Measurements from ENCODE around the gene NRIP1. TPM values are rescaled to one million over a fixed set of nuclear protein-coding genes. Genes with fewer than 3 reads are reported as not detected.

The NRIP1 gene
- total RNA-seq, 1 donor from 2014 or later, result 59.1 TPM

DNA sequence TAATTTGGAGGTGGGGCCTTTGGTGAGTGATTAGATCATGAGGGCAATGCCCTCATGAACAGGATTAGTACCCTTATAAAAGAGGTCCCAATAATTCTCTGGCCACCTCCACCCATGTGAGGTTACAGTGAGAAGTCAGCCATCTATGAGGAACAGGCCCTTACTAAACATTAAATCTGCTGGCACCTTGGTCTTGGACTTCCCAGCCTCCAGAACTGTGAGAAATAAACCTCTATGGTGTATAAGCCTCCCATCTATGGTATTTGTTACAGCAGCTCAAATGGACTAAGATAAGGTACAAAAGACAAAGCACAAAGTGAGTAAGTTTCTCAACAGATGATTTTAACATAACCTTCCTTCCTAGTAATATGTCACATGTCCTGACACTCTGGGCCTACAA lies 22.3 kb downstream of the NRIP1 start:
- no peak overlapping the region for H3K4me3 ChIP-seq
- no peaks in the 10 kb centered on the region for H3K27me3 ChIP-seq
- DNase-seq (ENCODE audit: low spot score), result no peak
- Mint-ChIP-seq H3K4me3 (no peak overlapping the region), H3K9me3 (peaks cover 78% of the 10 kb centered on the region), H3K36me3 (peaks cover 82% of the 10 kb centered on the region), H3K27ac (no peak overlapping the region), H3K27me3 (ENCODE audit: insufficient read depth, low read depth) (peaks cover 3% of the 10 kb centered on the region), H3K4me1 (no peaks in the 10 kb centered on the region)
- no peak overlapping the region for H3K9ac ChIP-seq
- no peaks in the 10 kb centered on the region for H3K9me3 ChIP-seq (ENCODE audit: low read depth)
- no peaks in the 10 kb centered on the region for H3K4me1 ChIP-seq
- no peak for TF ChIP-seq EZH2 (IDR thresholded peaks at IDR 0.05)
- TF ChIP-seq EZH2phosphoT487 (IDR thresholded peaks at IDR 0.05), result no peak
- TF ChIP-seq, protein P1, sequence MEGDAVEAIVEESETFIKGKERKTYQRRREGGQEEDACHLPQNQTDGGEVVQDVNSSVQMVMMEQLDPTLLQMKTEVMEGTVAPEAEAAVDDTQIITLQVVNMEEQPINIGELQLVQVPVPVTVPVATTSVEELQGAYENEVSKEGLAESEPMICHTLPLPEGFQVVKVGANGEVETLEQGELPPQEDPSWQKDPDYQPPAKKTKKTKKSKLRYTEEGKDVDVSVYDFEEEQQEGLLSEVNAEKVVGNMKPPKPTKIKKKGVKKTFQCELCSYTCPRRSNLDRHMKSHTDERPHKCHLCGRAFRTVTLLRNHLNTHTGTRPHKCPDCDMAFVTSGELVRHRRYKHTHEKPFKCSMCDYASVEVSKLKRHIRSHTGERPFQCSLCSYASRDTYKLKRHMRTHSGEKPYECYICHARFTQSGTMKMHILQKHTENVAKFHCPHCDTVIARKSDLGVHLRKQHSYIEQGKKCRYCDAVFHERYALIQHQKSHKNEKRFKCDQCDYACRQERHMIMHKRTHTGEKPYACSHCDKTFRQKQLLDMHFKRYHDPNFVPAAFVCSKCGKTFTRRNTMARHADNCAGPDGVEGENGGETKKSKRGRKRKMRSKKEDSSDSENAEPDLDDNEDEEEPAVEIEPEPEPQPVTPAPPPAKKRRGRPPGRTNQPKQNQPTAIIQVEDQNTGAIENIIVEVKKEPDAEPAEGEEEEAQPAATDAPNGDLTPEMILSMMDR (IDR thresholded peaks at IDR 0.05), result no peak
- peaks cover 65% of the 10 kb centered on the region for H4K20me1 ChIP-seq (ENCODE audit: low read depth)
- H3K4me2 ChIP-seq, result no peak overlapping the region
- H3K79me2 ChIP-seq (ENCODE audit: low read depth), result peaks cover 98% of the 10 kb centered on the region
- H3F3A ChIP-seq (ENCODE audit: low read depth), result no peaks in the 10 kb centered on the region
- peaks cover 12% of the 10 kb centered on the region for H3K36me3 ChIP-seq
- no peak overlapping the region for H2AFZ ChIP-seq (replicated peaks)
- no peak overlapping the region for H3K27ac ChIP-seq

DNA sequence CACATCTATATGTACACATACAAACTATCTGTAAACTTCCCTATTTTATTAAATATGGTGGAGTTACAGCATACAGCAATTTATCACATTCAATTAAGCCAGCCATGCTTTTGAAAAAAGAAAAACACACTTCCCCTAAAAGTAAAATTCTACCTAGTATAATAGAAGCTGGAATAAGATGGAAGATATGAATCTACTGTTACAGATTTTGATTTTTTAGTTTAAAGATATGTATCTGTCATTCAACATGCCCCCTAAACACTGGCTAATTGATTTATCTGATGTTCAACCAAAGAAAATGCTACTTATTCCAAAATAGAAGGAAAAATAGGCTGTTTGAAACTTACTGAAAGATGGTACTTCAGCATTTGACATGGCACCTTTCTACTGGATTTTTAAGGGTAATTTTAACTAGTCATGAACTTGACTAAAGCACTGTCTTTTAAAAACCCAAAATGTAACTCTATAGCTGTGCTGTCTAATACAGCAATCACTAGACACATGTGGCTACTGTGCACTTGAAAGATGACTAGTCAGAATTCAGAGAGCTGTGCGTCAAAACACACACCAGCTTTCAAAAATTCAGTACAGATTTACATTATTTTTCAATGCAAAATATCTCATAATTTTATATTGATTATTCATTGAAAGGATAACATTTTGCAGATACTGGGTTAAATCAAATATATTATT lies 25.0 kb downstream of the NRIP1 start:
- no peaks in the 10 kb centered on the region for H3K27me3 ChIP-seq
- H3K9me3 Mint-ChIP-seq, result peaks cover 64% of the 10 kb centered on the region
- H4K20me1 ChIP-seq (ENCODE audit: low read depth), result peaks cover 84% of the 10 kb centered on the region
- H3K4me2 ChIP-seq, result no peak overlapping the region
- no peak overlapping the region for H3K27ac ChIP-seq
- no peak overlapping the region for H3K9ac ChIP-seq
- no peak overlapping the region for H3K27ac Mint-ChIP-seq
- H3K4me1 ChIP-seq, result no peaks in the 10 kb centered on the region
- H2AFZ ChIP-seq (replicated peaks), result no peak overlapping the region
- H3K4me1 Mint-ChIP-seq, result no peaks in the 10 kb centered on the region
- H3K36me3 Mint-ChIP-seq, result peaks cover 72% of the 10 kb centered on the region
- TF ChIP-seq EZH2 (IDR thresholded peaks at IDR 0.05) (no peak), EZH2phosphoT487 (IDR thresholded peaks at IDR 0.05) (no peak)
- TF ChIP-seq, protein P1 (IDR thresholded peaks at IDR 0.05), result no peak
- peaks cover 17% of the 10 kb centered on the region for H3K36me3 ChIP-seq
- no peak overlapping the region for H3K4me3 Mint-ChIP-seq
- H3F3A ChIP-seq (ENCODE audit: low read depth), result no peaks in the 10 kb centered on the region
- peaks cover 3% of the 10 kb centered on the region for H3K27me3 Mint-ChIP-seq (ENCODE audit: insufficient read depth, low read depth)
- H3K4me3 ChIP-seq, result no peak overlapping the region
- DNase-seq (ENCODE audit: low spot score), result no peak
- H3K9me3 ChIP-seq (ENCODE audit: low read depth), result no peaks in the 10 kb centered on the region
- H3K79me2 ChIP-seq (ENCODE audit: low read depth), result peaks cover 95% of the 10 kb centered on the region

DNA sequence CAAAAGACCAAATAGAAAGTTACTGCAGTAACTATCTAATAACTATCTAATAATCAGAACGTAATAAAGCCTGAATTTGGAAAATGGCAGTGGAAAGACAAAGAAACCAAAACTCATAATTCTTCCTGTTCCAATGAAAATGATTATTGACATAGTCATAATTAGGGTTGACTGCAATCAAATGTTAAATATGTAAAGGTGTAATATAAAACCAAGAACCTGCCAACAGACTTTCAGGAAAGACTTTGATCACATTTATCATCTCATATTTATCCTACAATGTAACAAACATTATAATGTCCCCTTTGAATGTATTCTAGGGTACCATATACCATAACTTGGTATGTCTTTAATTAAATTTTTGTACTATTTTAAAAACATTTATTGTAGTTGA lies 26.9 kb downstream of the NRIP1 start:
- Mint-ChIP-seq H3K27ac (no peak overlapping the region), H3K9me3 (peaks cover 58% of the 10 kb centered on the region), H3K4me3 (no peak overlapping the region), H3K36me3 (peaks cover 67% of the 10 kb centered on the region), H3K27me3 (ENCODE audit: insufficient read depth, low read depth) (peaks cover 3% of the 10 kb centered on the region), H3K4me1 (no peaks in the 10 kb centered on the region)
- Histone ChIP-seq H4K20me1 (ENCODE audit: low read depth) (peaks cover 80% of the 10 kb centered on the region), H2AFZ (replicated peaks) (no peak overlapping the region), H3K79me2 (ENCODE audit: low read depth) (peaks cover 92% of the 10 kb centered on the region), H3K9ac (no peak overlapping the region), H3K36me3 (peaks cover 11% of the 10 kb centered on the region), H3K4me1 (no peaks in the 10 kb centered on the region), H3K4me2 (no peak overlapping the region), H3K27ac (no peak overlapping the region), H3F3A (ENCODE audit: low read depth) (no peaks in the 10 kb centered on the region), H3K9me3 (ENCODE audit: low read depth) (no peaks in the 10 kb centered on the region), H3K27me3 (no peaks in the 10 kb centered on the region), H3K4me3 (no peak overlapping the region)
- TF ChIP-seq EZH2 (IDR thresholded peaks at IDR 0.05), result no peak
- no peak for DNase-seq (ENCODE audit: low spot score)
